Measurements from ENCODE around the gene PAX5. TPM values are rescaled to one million over a fixed set of nuclear protein-coding genes. Genes with fewer than 3 reads are reported as not detected.

The PAX5 gene
- polyA plus RNA-seq, 1 of the 3 experiments (the other 2 are of a cell fraction): 0.05 TPM

GRCh38 chr9:36835271-36835996, 198.6 kb downstream of the PAX5 start:
- ChIA-PET CTCF (no interaction called here), POLR2A (interaction anchor here (0.6 kb wide), 1 partner anchor 398 kb away, joined by 3 read pairs; no protein-coding TSS in a partner anchor)
- H3K79me2 ChIP-seq (ENCODE audit: insufficient read depth): no peaks in the 10 kb centered on the region
- H2AFZ ChIP-seq (ENCODE audit: low read depth): no peak overlapping the region
- no peaks in the 10 kb centered on the region for H3K36me3 ChIP-seq (replicated peaks in 1 of 2; ENCODE audit: control insufficient read depth in 1 of 2, insufficient read depth in 2 of 2, low read length in 1 of 2)
- no peak overlapping the region for H3K4me2 ChIP-seq
- H3K9ac ChIP-seq: no peak overlapping the region
- no peak for DNase-seq
- no peaks in the 10 kb centered on the region; a peak in 1 of 4 replicates for H3K4me1 ChIP-seq (ENCODE audit: control insufficient read depth in 1 of 2, insufficient read depth in 2 of 2, low read depth in 1 of 2, low read length in 1 of 2)
- 50% methylated on average over 13 of the region's 18 CpGs for WGBS (ENCODE audit: low lambda C conversion rate)
- no peaks in the 10 kb centered on the region for H3K9me3 ChIP-seq
- no peak overlapping the region for H3K4me3 ChIP-seq (ENCODE audit: low read depth in 2 of 2, low read length in 1 of 2)
- H3K27ac ChIP-seq (ENCODE audit: low read depth in 2 of 2, low read length in 1 of 2): no peak overlapping the region
- H3F3A ChIP-seq (replicated peaks; ENCODE audit: insufficient read depth): no peaks in the 10 kb centered on the region
- TF ChIP-seq EP300 (IDR thresholded peaks at IDR 0.05; ENCODE audit: borderline replicate concordance in 1 of 2, low read depth in 1 of 2, low read length in 1 of 2): no peak
- TF ChIP-seq USF1 (IDR thresholded peaks at IDR 0.05; ENCODE audit: borderline replicate concordance, low read depth): no peak
- TF ChIP-seq NRF1 (IDR thresholded peaks at IDR 0.05; ENCODE audit: low read depth, low read length): no peak
- TF ChIP-seq ZBTB33 (IDR thresholded peaks at IDR 0.05; ENCODE audit: borderline replicate concordance, low read depth): no peak
- TF ChIP-seq GATA2 (CRISPR knock-in tag; IDR thresholded peaks at IDR 0.05): no peak
- no peak for TF ChIP-seq TAF1 (IDR thresholded peaks at IDR 0.05; ENCODE audit: borderline replicate concordance, low read depth, low read length)
- no peak for TF ChIP-seq JUND (IDR thresholded peaks at IDR 0.05)
- no peak for TF ChIP-seq USF2 (IDR thresholded peaks at IDR 0.05; ENCODE audit: borderline replicate concordance, low read depth, low read length)
- TF ChIP-seq RCOR1 (IDR thresholded peaks at IDR 0.05; ENCODE audit: low read length): no peak
- TF ChIP-seq RAD21 (IDR thresholded peaks at IDR 0.05; ENCODE audit: low read length): no peak
- no peak for TF ChIP-seq MEF2A (IDR thresholded peaks at IDR 0.05; ENCODE audit: borderline replicate concordance, low read depth)
- TF ChIP-seq MAX (IDR thresholded peaks at IDR 0.05; ENCODE audit: low read depth): no peak
- no peak for TF ChIP-seq FOXJ3 (CRISPR knock-in tag; IDR thresholded peaks at IDR 0.05)
- TF ChIP-seq SMC3 (IDR thresholded peaks at IDR 0.05; ENCODE audit: low read depth, low read length): no peak
- TF ChIP-seq NFIC (IDR thresholded peaks at IDR 0.05; ENCODE audit: borderline replicate concordance): no peak
- TF ChIP-seq YY1 (IDR thresholded peaks at IDR 0.05; ENCODE audit: low read depth): no peak
- no peak for TF ChIP-seq RFX5 (IDR thresholded peaks at IDR 0.05; ENCODE audit: low read length)
- TF ChIP-seq CHD2 (IDR thresholded peaks at IDR 0.05; ENCODE audit: low read length, partially characterized antibody): no peak
- no peaks in the 10 kb centered on the region for H3K9me2 ChIP-seq
- H4K20me1 ChIP-seq (ENCODE audit: insufficient read depth): no peaks in the 10 kb centered on the region
- 0 out of 2 replicates have a peak, but pooled peaks cover 3% of the 10 kb centered on the region for H3K27me3 ChIP-seq (ENCODE audit: insufficient read depth)
